ENCODE results near the gene MAGI1. TPM values are rescaled to one million over a fixed set of nuclear protein-coding genes. Genes with fewer than 3 reads are reported as not detected.

Gene MAGI1
- total and polyA plus RNA-seq, 2 donors (not counting 1 experiment from before 2014, with no cell fraction given), result 0.10 to 0.22 TPM

GRCh38 chr3:65552434-65552833 is 486.3 kb downstream of the MAGI1 start:
- TF ChIP-seq EZH2 (IDR thresholded peaks at IDR 0.05; ENCODE audit: borderline replicate concordance, insufficient read depth, low read depth, low read length, poor library complexity, severe bottlenecking) (no peak), CTCF (IDR thresholded peaks at IDR 0.05) (no peak)
- H3K9ac ChIP-seq (ENCODE audit: low read length), result no peak overlapping the region
- ATAC-seq (ENCODE audit: low read depth) (no peak), DNase-seq (no peak)
- intact Hi-C loops (cut with micrococcal nuclease), result no loop called here
- ChIA-PET POLR2A (no interaction called here), CTCF (interaction anchor here (1.1 kb wide), 1 partner anchor 30 kb away, joined by 3 read pairs; no protein-coding TSS in a partner anchor)
- H3K79me2 ChIP-seq (ENCODE audit: control insufficient read depth, insufficient read depth, low read length), result no peaks in the 10 kb centered on the region
- no peak overlapping the region for H2AFZ ChIP-seq (ENCODE audit: insufficient read depth, low read depth, low read length, poor library complexity, severe bottlenecking)
- H3K4me3 ChIP-seq (ENCODE audit: control extremely low read depth in 1 of 5, extremely low read depth in 1 of 5, insufficient read depth in 1 of 5, low read depth in 2 of 5, low read length in 4 of 5), result no peak overlapping the region
- Mint-ChIP-seq H3K4me1 (no peaks in the 10 kb centered on the region), H3K27ac (no peak overlapping the region), H3K4me3 (no peak overlapping the region), H3K9me3 (ENCODE audit: insufficient read depth) (peaks cover 4% of the 10 kb centered on the region), H3K27me3 (peaks cover 11% of the 10 kb centered on the region)
- H3K4me1 ChIP-seq (ENCODE audit: control insufficient read depth in 2 of 2, insufficient read depth in 2 of 2, low read length in 2 of 2), result no peaks in the 10 kb centered on the region
- no peaks in the 10 kb centered on the region for H3K36me3 ChIP-seq (replicated peaks in 1 of 2; ENCODE audit: control extremely low read depth in 1 of 2, control insufficient read depth in 1 of 2, extremely low read depth in 1 of 2, insufficient read depth in 2 of 2, low read length in 1 of 2)
- H3K9me3 ChIP-seq (ENCODE audit: control extremely low read depth in 1 of 3, control insufficient read depth in 2 of 3, insufficient read depth in 1 of 3, low read length in 2 of 3), result peaks cover 0 to 15% (median 0%) of the 10 kb centered on the region in 3 donors
- no peaks in the 10 kb centered on the region for H4K20me1 ChIP-seq (ENCODE audit: control insufficient read depth, insufficient read depth, low read length, poor library complexity, severe bottlenecking)
- no peak overlapping the region for H3K4me2 ChIP-seq (replicated peaks; ENCODE audit: low read depth, low read length, poor library complexity, severe bottlenecking)
- no CpG with 5 or more reads among the region's 1 CpG for WGBS (ENCODE audit: insufficient coverage)
- H3K27me3 ChIP-seq (replicated peaks in 1 of 4; ENCODE audit: control extremely low read depth in 1 of 4, control insufficient read depth in 3 of 4, insufficient read depth in 4 of 4, low read length in 3 of 4), result peaks cover 0 to 3% (median 0%) of the 10 kb centered on the region in 4 experiments
- no peak overlapping the region for H3K27ac ChIP-seq (ENCODE audit: low read length in 2 of 2)

DNA sequence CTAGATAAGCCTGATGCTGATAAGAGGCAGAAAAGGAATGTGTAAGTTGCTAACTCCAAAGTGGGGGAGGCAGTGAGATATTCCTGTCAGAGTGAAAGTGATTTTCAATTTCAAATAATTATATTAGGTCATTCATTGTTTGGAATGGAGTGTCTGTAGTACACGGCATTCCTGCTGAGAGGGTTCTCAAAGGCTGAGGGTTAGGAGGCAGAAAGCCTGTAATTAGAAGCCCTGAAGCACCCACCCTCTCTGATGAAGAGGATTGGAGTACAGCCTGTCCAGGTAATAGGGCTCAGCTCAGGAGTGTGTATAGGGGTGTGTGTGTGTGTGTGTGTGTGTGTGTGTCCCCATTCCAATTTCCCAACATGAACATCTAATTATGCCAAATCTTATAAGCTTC is 486.8 kb downstream of the MAGI1 start:
- Histone ChIP-seq H3K79me2 (ENCODE audit: control insufficient read depth, insufficient read depth, low read length) (no peaks in the 10 kb centered on the region), H3K4me3 (ENCODE audit: control extremely low read depth in 1 of 5, extremely low read depth in 1 of 5, insufficient read depth in 1 of 5, low read depth in 2 of 5, low read length in 4 of 5) (no peak overlapping the region), H3K27me3 (replicated peaks in 1 of 4; ENCODE audit: control extremely low read depth in 1 of 4, control insufficient read depth in 3 of 4, insufficient read depth in 4 of 4, low read length in 3 of 4) (peaks cover 0 to 3% (median 0%) of the 10 kb centered on the region in 4 experiments), H2AFZ (ENCODE audit: insufficient read depth, low read depth, low read length, poor library complexity, severe bottlenecking) (no peak overlapping the region), H3K9me3 (ENCODE audit: control extremely low read depth in 1 of 3, control insufficient read depth in 2 of 3, insufficient read depth in 1 of 3, low read length in 2 of 3) (peaks cover 0 to 15% (median 0%) of the 10 kb centered on the region in 3 donors), H4K20me1 (ENCODE audit: control insufficient read depth, insufficient read depth, low read length, poor library complexity, severe bottlenecking) (no peaks in the 10 kb centered on the region), H3K4me2 (replicated peaks; ENCODE audit: low read depth, low read length, poor library complexity, severe bottlenecking) (no peak overlapping the region), H3K36me3 (replicated peaks in 1 of 2; ENCODE audit: control extremely low read depth in 1 of 2, control insufficient read depth in 1 of 2, extremely low read depth in 1 of 2, insufficient read depth in 2 of 2, low read length in 1 of 2) (no peaks in the 10 kb centered on the region), H3K27ac (ENCODE audit: low read length in 2 of 2) (no peak overlapping the region), H3K4me1 (ENCODE audit: control insufficient read depth in 2 of 2, insufficient read depth in 2 of 2, low read length in 2 of 2) (no peaks in the 10 kb centered on the region), H3K9ac (ENCODE audit: low read length) (no peak overlapping the region)
- DNase-seq (no peak), ATAC-seq (ENCODE audit: low read depth) (no peak)
- no peak for TF ChIP-seq EZH2 (IDR thresholded peaks at IDR 0.05; ENCODE audit: borderline replicate concordance, insufficient read depth, low read depth, low read length, poor library complexity, severe bottlenecking)
- no peak for TF ChIP-seq CTCF (IDR thresholded peaks at IDR 0.05)
- Mint-ChIP-seq H3K9me3 (ENCODE audit: insufficient read depth) (peaks cover 4% of the 10 kb centered on the region), H3K27ac (no peak overlapping the region), H3K4me1 (no peaks in the 10 kb centered on the region), H3K27me3 (peaks cover 11% of the 10 kb centered on the region), H3K4me3 (no peak overlapping the region)
- intact Hi-C loops (cut with micrococcal nuclease), result no loop called here
- ChIA-PET CTCF (interaction anchor here (1.1 kb wide), 1 partner anchor 30 kb away, joined by 3 read pairs; no protein-coding TSS in a partner anchor), POLR2A (no interaction called here)
- no CpG with 5 or more reads among the region's 1 CpG for WGBS (ENCODE audit: insufficient coverage)
